HTR-8/SVneo (cell line): ENCODE measurements around the gene SLC34A3.
"Not testable (repeated sequence)": the region's sequence is repeated elsewhere in the genome, so short reads cannot be mapped to it uniquely, and the experiment has no call there.

Experiments
- DNase-seq: peaks from one replicate; pipeline ENCODE4 v3.0.0; 2011; ENCODE audit warnings: low spot score, mixed read lengths; ENCODE audit not compliant: insufficient read length
- FAIRE-seq: peaks from 2 replicates; lab custom pipeline; 2011; peaks lifted over from hg19 to GRCh38; lab: Jason Lieb, UNC

SLC34A3 gene

DNA sequence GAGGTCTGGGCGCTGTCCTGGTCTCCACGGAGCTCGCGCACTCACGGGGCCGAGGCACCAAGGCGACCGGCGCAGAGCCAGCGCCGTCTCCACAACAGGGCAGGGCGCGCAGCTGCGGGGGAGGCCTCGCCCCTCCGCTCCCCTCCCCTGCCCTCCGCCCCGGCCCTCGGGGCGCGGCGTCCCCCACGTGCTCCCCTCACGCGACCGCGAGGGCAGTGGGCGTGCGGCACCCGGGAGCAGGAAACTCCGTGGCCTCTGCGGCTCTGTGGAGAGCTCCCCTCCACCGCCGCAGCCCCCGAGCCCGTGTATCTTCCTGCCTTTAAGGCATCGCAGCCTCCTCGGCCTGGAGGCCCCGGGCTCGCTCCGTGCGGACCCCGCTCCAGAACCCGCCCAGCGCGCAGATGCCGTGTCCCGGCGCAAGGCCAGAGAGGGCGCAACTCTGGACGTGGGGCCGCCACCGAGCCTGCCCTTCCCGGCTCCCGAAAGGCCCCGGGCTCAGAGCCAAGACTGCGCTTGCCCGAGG lies 9.7 kb downstream of the SLC34A3 start:
- peak; percentile 48 for FAIRE-seq

GRCh38 chr9:137240841-137241489 lies 10.3 kb downstream of the SLC34A3 start, which contains the start of gene TUBB4B:
TUBB4B (plus strand) TSS chr9:137241287; CDS start chr9:137241361, 74 bp downstream.
- DNase-seq (peak; percentile 99), FAIRE-seq (peak; percentile 99)

More for the DNA sequence above, 9.7 kb downstream of the SLC34A3 start:
- DNase-seq = peak; percentile 39

GRCh38 chr9:137241490-137242268 lies 11.0 kb downstream of the SLC34A3 start:
- FAIRE-seq (no peak), DNase-seq (peak; percentile 27)

DNA sequence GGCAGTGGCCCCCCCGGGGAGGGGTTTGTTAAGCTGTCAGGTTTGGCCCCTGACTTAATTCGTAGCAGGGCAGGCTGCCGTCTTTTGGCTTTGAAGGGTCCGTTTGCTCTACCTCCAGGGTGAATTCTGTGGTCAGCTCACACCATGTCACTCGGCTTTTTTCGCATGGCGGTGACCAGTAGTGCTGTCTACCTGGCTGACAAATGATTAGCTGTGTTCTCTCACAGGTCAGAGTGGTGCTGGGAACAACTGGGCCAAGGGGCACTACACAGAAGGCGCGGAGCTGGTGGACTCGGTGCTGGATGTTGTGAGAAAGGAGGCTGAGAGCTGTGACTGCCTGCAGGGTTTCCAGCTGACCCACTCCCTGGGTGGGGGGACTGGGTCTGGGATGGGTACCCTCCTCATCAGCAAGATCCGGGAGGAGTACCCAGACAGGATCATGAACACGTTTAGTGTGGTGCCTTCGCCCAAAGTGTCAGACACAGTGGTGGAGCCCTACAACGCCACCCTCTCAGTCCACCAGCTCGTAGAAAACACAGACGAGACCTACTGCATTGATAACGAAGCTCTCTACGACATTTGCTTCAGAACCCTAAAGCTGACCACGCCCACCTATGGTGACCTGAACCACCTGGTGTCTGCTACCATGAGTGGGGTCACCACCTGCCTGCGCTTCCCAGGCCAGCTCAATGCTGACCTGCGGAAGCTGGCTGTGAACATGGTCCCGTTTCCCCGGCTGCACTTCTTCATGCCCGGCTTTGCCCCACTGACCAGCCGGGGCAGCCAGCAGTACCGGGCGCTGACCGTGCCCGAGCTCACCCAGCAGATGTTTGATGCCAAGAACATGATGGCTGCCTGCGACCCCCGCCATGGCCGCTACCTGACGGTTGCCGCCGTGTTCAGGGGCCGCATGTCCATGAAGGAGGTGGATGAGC lies 11.8 kb downstream of the SLC34A3 start:
- DNase-seq (no peak), FAIRE-seq (no peak)

DNA sequence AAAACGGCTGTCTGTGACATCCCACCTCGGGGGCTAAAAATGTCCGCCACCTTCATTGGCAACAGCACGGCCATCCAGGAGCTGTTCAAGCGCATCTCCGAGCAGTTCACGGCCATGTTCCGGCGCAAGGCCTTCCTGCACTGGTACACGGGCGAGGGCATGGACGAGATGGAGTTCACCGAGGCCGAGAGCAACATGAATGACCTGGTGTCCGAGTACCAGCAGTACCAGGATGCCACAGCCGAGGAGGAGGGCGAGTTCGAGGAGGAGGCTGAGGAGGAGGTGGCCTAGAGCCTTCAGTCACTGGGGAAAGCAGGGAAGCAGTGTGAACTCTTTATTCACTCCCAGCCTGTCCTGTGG lies 12.5 kb downstream of the SLC34A3 start:
- DNase-seq, FAIRE-seq: not testable (repeated sequence)

DNA sequence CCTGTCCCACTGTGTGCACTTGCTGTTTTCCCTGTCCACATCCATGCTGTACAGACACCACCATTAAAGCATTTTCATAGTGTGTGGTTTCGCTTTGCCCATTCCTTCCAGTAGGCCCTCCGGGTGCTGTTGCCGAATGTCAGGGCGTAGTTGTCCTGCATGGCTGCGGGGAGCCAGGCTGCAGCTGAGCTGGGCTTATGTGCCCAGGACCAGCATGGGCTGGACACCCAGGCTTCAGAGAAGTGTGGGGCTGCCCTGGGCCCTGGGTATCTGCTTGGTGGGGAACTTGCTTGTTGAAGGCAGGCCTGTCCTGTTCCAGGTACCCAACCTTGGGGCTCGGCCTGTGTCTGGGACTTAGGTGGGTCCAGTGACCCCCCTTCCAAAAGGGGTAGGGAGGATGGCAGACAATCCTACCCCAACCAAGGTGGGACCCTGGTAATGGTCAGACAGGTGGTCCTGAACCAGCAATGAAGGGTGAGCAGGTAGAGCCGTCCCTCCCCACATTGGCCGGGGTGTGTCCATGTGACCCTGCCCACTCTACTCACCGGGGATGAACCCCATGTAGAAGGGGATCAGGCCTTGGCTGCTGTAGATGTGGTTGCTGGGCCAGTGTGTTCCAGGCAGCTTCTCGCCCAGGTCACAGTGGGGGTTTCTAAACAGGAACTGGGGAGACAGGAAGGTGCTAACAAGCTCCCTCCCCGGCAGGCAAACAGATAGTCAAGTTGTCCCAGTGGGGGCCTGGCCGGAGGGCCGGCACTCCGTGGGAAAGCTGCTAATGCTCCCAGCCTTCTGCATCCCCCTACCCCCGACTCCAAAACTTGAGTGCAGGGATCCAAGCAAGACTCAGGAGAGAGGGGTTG lies 13.2 kb downstream of the SLC34A3 start:
- FAIRE-seq = peak; percentile 33
- no peak for DNase-seq

GRCh38 chr9:137244486-137245449 lies 14.1 kb downstream of the SLC34A3 start:
- DNase-seq (no peak), FAIRE-seq (no peak)

DNA sequence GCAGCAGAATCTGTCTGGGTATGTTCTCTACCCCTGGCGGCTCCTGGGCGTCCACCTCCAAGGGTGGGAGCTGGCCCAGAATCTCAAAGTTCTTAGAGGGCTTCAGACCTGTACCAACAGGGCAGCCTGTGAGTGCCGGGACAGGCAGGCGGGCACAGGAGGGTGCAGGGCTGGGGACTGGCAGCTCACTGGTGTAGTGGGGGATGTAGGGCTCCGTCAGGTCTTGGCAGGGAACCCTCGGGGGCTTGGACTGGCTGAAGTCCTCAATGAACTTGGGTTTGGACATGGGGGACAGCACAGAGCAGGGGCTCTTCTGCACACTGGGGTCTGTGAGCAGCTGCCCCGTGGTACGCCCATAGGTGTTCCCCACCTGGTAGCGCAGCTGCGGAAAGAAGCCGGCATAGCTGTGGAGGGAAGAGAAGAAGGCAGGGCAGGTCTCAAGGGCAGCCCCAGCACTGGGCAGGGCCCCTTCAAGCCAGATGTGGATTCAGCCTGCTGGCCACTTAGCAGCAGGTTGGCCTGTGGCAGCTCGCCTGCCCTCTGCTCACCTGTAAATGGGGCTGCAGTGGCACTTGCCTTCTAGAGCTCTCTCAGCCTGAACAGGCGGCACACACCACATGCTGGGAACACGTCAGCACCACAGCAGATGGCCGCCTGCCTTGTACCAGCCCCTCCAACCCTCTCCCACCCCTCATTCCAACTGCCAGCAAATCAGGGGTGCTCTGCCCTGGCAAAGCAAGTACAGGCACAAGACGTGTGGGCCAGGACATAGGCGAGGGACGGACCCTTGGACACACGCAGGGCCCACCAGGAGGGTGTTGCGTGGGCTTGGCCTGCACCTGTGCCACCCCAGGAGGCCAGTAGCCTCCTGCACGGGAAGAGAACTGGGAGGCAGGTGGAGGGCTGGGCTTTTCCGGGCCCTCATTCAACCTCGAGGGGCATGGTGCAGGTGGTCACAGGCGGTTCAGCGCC lies 15.0 kb downstream of the SLC34A3 start:
- DNase-seq = no peak
- FAIRE-seq = no peak

DNA sequence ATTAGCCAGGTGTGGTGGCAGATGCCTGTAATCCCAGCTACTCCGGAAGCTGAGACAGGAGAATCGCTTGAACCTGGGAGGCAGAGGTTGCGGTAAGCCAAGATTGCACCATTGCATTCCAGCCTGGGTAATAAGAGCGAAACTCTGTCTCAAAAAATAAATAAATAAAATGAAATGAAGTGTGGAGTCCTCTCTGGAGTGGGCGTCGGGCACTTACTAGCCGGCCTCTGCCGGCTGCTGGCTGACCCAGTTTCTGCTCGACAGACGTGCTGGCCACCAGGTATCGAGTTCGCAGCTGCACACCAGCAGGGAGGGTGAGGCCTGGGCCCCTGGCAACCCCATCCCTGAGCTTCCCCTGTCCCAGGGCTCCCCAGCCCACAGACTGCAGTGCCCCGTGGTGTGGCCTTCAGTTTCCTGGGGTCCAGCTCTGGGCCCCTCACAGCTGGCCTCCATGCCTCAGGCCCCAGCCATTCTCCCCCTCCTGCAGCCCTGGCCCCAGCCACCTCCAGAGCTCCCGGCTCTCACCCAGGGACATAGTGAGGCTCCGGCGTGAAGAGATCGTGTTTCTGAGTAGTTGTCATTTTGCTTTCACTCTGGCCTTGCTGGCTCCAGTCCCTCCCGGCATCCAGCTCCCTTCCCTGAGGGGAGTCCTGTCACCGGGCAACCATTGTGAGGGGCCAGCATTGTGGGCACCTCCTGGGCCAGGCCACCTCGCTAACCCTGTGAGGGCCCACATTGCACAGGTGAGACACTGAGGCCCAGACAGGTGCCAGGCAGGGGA lies 16.6 kb downstream of the SLC34A3 start:
- no peak for FAIRE-seq
- DNase-seq = no peak

GRCh38 chr9:137247916-137248175 lies 17.1 kb downstream of the SLC34A3 start:
- FAIRE-seq = no peak

DNA sequence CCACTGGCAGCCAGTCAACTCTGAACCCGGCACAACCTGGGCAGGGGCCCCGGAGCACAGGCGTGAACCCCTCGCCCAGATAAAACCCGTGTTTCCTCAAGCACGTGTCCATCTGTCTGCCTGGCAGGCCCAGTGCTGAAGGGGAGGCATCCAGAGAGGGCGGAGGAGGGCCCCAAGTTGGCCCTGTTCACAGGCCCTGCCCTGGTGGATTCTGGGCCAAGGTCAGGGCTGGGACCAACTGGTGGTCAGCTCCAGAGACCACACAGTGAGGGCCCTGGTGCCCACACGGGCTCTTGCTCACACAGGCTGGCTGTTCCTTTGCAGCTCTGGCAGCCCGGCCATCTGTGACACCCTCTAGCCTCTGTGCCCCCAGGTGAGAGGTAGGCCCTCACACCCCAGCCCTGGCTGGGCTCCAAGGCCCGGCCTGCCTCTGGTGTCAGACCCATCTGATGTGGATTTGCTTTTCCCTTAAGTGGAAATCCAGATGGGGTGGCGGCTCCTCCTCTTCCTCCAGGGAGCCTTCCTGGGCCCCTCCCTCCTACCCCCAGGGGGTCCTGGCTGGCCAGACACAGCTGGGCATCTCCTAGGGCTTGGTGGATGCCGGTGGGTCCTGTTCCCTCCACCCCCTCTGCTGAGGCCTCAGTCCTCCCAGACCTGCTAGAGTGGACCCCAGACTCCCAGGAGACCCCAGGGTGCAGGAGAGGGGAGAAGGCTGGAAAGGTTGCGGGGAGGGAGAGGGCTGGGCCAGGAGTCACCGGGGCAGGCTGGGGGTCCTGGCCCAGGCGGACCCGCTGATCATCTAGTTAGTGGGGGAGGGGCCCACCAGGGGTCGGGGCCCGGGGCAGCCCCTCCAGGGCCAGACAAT lies 19.9 kb downstream of the SLC34A3 start:
- no peak for FAIRE-seq
- no peak for DNase-seq

More at GRCh38 chr9:137247916-137248175, 17.1 kb downstream of the SLC34A3 start:
- DNase-seq = no peak

DNA sequence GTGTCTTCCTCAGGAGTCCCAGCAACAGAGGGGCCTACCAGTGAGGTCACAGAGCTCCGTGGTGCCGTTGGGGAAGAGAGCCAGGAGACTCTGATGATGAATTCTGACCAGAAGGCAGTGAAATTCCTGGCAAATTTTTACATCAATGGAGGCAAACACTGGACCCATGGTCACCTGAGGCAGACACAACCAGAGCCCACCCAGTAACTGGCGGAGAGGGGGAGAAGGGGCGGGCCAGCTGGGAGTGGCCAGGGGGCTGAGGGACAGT lies 20.4 kb downstream of the SLC34A3 start, which contains the start of gene STPG3:
TSS of gene STPG3 (plus strand) at position 93 of the 268 bp plus-strand sequence. CDS start at position 94, 1 bp downstream.
- no peak for FAIRE-seq
- no peak for DNase-seq

DNA sequence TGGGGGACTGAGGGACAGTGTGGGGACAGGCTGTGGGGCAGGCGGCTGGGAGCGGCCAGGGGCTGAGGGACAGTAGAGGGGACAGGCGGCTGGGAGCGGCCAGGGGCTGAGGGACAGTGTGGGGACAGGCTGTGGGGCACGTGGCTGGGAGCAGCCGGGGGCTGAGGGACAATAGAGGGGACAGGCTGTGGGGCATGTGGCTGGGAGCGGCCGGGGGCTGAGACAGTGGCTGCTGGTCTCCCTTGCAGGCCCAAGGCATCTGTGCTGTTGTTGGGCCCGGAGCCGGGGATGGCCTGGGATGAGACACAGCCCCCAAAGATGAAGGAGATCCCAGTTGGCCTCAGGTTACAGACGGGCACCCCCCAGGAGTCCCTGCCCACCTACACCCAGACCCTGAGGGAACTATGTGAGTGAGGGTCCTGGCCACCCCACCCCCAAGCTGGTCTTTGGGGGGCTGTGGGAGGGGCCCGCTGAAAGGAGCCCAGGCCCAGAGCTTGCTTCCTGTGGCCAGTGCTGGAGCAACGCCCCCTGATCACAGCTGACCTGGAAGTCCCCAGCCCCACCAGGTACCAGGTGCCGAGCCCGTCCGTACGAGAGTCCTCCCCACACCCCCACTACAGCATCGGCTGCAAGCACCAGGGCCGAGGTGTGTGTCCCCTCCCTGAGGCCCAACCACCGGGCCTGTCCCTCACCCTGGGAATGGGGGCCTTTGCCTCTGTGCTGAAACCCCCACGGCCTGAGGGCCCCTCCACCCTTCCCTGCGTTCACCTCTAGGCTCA lies 21.0 kb downstream of the SLC34A3 start:
- no peak for FAIRE-seq
- DNase-seq = no peak

GRCh38 chr9:137252555-137253506 lies 22.1 kb downstream of the SLC34A3 start:
- no peak for DNase-seq
- no peak for FAIRE-seq
